ENCODE data around the gene RING1. TPM values are rescaled to one million over a fixed set of nuclear protein-coding genes. Genes with fewer than 3 reads are reported as not detected.
"Not testable (repeated sequence)": the region's sequence is repeated elsewhere in the genome, so short reads cannot be mapped to it uniquely, and the experiment has no call there.

The RING1 gene
- total RNA-seq, 1 experiment from 2014 or later: 29.3 TPM

DNA sequence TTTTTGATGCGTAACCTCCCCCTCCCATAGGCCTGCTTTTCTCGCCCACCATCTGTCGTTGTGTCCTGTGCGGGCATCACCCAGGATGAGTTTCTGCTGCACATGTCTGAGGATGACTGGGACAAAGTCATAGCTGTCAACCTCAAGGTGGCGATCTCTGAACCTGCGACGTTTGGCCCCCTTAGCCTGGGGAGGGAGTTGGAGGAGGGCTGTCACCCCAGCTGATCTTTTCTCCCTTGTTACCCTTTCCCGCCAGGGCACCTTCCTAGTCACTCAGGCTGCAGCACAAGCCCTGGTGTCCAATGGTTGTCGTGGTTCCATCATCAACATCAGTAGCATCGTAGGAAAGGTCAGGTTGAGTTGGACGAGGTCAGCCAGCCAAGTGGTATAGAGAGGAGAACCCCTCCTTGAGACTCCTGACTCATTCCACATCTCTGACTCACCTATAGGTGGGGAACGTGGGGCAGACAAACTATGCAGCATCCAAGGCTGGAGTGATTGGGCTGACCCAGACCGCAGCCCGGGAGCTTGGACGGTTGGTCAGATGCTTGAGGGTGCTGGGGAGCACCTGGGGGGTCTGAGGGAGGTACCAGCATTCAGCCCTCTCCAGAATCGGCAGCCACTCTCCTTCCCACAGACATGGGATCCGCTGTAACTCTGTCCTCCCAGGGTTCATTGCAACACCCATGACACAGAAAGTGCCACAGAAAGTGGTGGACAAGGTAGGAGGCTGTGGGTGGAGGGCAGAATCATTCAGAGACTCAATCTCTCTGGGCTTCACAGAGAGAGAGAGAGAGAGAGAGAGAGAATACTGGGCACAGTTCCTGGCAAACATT is 2.9 kb upstream of the RING1 start:
- peak; percentile 68 for DNase-seq (ENCODE audit: low spot score)

GRCh38 chr6:33206027-33206863 is 2.1 kb upstream of the RING1 start:
- no peak for DNase-seq (ENCODE audit: low spot score)

- DNase-seq (ENCODE audit: low spot score): peak; percentile 74
Observed at GRCh38 chr6:33206864-33207551, 1.3 kb upstream of the RING1 start.

- DNase-seq (ENCODE audit: low spot score): no peak
Observed at GRCh38 chr6:33207552-33208090, 679 bp upstream of the RING1 start.

DNA sequence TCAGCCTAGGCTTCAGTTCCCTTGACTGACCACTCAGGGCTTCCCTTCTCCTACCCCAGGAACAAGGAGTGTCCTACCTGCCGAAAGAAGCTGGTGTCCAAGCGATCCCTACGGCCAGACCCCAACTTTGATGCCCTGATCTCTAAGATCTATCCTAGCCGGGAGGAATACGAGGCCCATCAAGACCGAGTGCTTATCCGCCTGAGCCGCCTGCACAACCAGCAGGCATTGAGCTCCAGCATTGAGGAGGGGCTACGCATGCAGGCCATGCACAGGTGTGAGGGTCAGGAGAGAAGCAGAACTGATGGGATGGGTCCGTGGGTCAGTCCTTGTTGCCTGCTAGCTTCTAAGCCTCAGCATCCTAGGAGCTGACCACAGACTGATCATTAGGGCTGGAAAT is 1.6 kb downstream of the RING1 start:
- no peak for DNase-seq (ENCODE audit: low spot score)

DNA sequence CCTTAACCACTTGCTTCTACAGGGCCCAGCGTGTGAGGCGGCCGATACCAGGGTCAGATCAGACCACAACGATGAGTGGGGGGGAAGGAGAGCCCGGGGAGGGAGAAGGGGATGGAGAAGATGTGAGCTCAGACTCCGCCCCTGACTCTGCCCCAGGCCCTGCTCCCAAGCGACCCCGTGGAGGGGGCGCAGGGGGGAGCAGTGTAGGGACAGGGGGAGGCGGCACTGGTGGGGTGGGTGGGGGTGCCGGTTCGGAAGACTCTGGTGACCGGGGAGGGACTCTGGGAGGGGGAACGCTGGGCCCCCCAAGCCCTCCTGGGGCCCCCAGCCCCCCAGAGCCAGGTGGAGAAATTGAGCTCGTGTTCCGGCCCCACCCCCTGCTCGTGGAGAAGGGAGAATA is 2.8 kb downstream of the RING1 start:
- no peak for DNase-seq (ENCODE audit: low spot score)

DNA sequence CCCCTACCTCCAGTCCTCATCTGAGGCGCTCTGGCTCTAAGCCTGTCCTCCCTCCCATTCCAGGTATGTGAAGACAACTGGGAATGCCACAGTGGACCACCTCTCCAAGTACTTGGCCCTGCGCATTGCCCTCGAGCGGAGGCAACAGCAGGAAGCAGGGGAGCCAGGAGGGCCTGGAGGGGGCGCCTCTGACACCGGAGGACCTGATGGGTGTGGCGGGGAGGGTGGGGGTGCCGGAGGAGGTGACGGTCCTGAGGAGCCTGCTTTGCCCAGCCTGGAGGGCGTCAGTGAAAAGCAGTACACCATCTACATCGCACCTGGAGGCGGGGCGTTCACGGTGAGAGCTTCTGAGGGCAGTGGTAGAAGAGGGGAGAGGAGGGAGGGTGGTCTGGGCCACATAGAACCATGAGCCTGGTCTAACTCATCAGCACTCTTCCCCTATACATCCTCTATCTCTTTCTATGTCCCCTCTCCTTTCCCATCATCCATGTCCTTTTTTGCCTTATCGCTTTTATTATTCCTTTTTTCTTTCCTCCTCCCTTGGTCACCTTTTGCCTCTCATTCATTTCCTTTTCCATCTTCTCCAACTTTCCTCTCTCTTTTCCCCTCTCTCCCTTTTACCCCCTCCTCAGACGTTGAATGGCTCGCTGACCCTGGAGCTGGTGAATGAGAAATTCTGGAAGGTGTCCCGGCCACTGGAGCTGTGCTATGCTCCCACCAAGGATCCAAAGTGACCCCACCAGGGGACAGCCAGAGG is 3.5 kb downstream of the RING1 start:
- DNase-seq (ENCODE audit: low spot score): no peak

DNA sequence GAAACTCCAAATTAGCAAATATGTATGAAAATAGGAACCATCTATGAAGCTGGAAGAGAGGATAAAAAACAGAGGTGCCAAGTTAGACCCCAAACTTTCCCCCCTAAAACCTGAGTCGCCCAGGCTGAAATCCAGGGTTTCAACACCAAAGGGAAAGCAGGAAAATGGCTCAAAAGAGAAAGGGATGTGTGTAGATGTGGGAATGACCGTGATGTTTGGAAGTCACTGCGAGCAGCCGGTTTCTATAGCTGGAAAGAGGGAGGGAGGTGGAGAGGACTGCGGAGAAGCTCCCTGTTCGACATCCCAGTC is 4.5 kb downstream of the RING1 start:
- DNase-seq (ENCODE audit: low spot score): no peak

GRCh38 chr6:33213166-33213988 is 5.1 kb downstream of the RING1 start:
- DNase-seq (ENCODE audit: low spot score): no peak

DNA sequence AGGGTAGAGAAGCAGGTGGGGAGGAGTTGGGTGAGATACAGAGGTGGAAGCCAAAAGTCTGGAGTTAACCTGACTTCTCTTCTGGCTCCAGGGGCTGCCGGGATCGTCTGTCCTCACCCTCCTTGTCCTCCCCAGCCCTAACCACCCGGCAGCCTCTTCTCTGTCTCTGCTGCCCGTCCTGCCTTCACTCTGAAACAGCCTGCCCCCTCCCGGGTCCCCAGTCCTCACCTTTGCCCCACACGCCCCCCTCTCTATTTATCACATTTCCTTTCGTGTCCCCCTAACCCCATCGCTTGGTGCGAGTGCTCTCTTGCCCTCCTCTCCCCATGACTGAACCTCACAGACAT is 5.7 kb downstream of the RING1 start:
- DNase-seq (ENCODE audit: low spot score): no peak

DNA sequence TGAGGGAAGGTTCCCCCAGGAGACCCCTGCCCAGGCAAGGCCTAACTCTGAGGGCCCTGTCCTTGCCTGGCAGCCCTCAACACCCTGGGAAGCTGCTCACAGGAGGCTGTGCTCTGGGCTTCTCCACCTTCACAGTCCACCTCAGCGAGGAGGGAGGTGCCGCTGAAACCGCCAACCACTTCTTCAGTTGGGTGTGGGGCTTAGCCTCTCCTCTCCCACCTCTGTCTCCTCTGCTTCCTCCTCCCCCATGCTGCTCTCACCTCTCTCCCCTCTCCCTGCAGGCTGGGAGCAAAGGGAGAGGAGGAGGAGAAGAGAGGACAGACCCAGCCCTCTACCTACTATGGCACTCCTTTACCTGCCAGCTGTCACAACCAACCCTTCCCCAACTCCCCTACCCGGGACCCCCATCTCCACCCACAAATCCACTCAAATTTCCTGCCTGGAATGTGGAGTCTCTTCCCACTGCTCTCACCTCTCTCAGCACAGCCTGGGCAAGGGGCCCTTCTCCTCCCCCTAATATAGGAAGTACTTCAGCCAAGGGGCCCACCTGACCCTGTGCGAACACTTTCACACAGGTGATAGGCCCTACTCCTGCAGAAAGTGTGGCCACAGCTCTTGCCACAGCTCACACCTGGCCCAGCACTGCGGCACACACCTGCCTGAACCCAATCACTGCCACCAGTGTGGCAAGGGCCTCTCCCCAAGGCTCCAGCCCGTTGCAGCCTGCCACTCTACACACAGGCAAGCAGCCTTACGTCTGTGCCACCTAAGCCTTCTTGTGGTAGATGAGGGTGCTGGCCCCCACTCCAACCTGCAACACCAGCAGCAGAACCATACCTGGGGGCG is 7.2 kb downstream of the RING1 start:
- DNase-seq (ENCODE audit: low spot score): no peak

GRCh38 chr6:33216117-33216649 is 7.9 kb downstream of the RING1 start:
- no peak for DNase-seq (ENCODE audit: low spot score)

GRCh38 chr6:33217246-33217645 is 8.9 kb downstream of the RING1 start:
- DNase-seq (ENCODE audit: low spot score): no peak

- no peak for DNase-seq (ENCODE audit: low spot score)
Observed at GRCh38 chr6:33217681-33218080, 9.4 kb downstream of the RING1 start.

GRCh38 chr6:33226503-33227120 is 18.3 kb downstream of the RING1 start:
- not testable (repeated sequence) for DNase-seq (ENCODE audit: low spot score)

GRCh38 chr6:33235221-33235634 is 26.9 kb downstream of the RING1 start:
- no peak for DNase-seq (ENCODE audit: low spot score)

- DNase-seq (ENCODE audit: low spot score): no peak
Observed at GRCh38 chr6:33236328-33236727, 28.0 kb downstream of the RING1 start.

GRCh38 chr6:33236852-33237251 is 28.6 kb downstream of the RING1 start:
- no peak for DNase-seq (ENCODE audit: low spot score)

GRCh38 chr6:33237741-33238140 is 29.4 kb downstream of the RING1 start:
- DNase-seq (ENCODE audit: low spot score): no peak

Data from H4 (cell line).